Tibial nerve (tissue), 4 donors: Measurements from ENCODE around the gene GRHL1. TPM values are rescaled to one million over a fixed set of nuclear protein-coding genes. Genes with fewer than 3 reads are reported as not detected.

ENCODE experiments used
- DNase-seq, 2 donors: peaks; one replicate each; pipeline ENCODE4 v3.0.0-alpha.2; 2019; ENCODE audit warnings: low spot score in 2 of 2
- H3K27ac ChIP-seq, 4 donors: fragments of 200-600 bp; sonication (generic) in 3 of 4; one replicate each; pipeline ENCODE4 v1.5.1; 2017 to 2019; ENCODE audit warnings: mild to moderate bottlenecking in 1 of 4
- H3K27me3 ChIP-seq, 2 donors: fragments of 200-600 bp; sonication (generic) in 1 of 2; one replicate each; pipeline versions ENCODE4 v1.5.1 to v1.6.0; 2017 to 2019
- H3K36me3 ChIP-seq, 3 donors: fragments of 200-600 bp; sonication (generic); one replicate each; pipeline ENCODE4 v1.5.1; 2018 to 2019
- H3K4me1 ChIP-seq, 4 donors: fragments of 200-600 bp; sonication (generic) in 3 of 4; one replicate each; pipeline ENCODE4 v1.5.1; 2017 to 2019
- H3K4me3 ChIP-seq, 4 donors: fragments of 200-600 bp; sonication (generic) in 3 of 4; one replicate each; pipeline ENCODE4 v1.5.1; 2017 to 2019; ENCODE audit warnings: mild to moderate bottlenecking in 1 of 4, moderate library complexity in 1 of 4
- H3K9me3 ChIP-seq, 4 donors: fragments of 200-600 bp; sonication (generic) in 3 of 4; one replicate each; pipeline ENCODE4 v1.5.1; 2017 to 2019
- EP300 ChIP-seq, 2 donors: sonication (generic); formaldehyde crosslinking; IDR thresholded peaks; one replicate each; pipeline ENCODE4 v1.6.1; 2017; ENCODE audit warnings: antibody characterized with exemption in 2 of 2, mild to moderate bottlenecking in 1 of 2
- POLR2A ChIP-seq, 2 donors: fragments of 450-650 bp; IDR thresholded peaks; one replicate each; pipeline ENCODE4 v1.6.1; 2017; ENCODE audit warnings: antibody characterized with exemption in 2 of 2, mild to moderate bottlenecking in 2 of 2, moderate library complexity in 2 of 2
- WGBS, 2 donors: methylation state at CpG; one replicate each; pipeline ENCODE4 v1.1.5; 2018; 5-methylcytosine and 5-hydroxymethylcytosine counted together
- total RNA-seq, 4 donors: library from RNA; depleted of rRNA; stranded (reverse); fragments of >200 nt; gene quantifications; one replicate each; pipeline ENCODE4 v1.1.0, GENCODE V29; 2016
- TF ChIP-seq, protein P1 (sequence below), 5 experiments: fragments of 200-600 bp in 3 of 5; fragments of 450-650 bp in 2 of 5; sonication (generic) in 3 of 5; IDR thresholded peaks; one replicate each; pipeline ENCODE4 v1.5.1; 2016 to 2019; ENCODE audit warnings: antibody characterized with exemption in 5 of 5, mild to moderate bottlenecking in 3 of 5, moderate library complexity in 2 of 5

The GRHL1 gene
- total RNA-seq, 4 donors from 2014 or later, result 0.66 to 4.2 (median 2.3) TPM; not detected in 1

DNA sequence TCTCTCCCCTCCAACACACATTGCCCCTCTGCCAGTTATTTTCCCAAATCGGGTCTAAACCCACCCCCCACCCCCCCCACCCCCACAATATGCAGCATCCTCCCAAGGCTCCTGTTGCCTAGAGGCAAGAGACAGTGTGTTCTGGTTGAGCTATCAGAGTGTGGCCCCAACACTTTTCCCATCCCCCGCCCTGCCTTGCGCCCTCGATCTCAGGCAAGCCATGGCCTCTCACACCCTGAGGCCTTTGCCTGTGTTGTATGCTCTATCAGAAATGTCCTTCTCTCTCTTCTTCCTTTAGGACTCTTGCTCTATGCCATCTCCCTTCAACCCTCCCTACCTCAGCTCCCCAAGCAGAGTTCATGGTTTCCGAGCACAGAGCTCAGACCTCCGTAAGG is 9.5 kb upstream of the GRHL1 start:
- Histone ChIP-seq H3K27ac (no peak overlapping the region), H3K4me1 (peaks cover 0 to 24% (median 3%) of the 10 kb centered on the region in 4 donors), H3K36me3 (no peaks in the 10 kb centered on the region), H3K27me3 (no peaks in the 10 kb centered on the region), H3K9me3 (no peaks in the 10 kb centered on the region), H3K4me3 (no peak overlapping the region)
- 64 to 65% methylated on average over 6 of the region's 6 CpGs for WGBS, 2 donors
- no peak for DNase-seq
- TF ChIP-seq EP300 (IDR thresholded peaks at IDR 0.05), result no peak

DNA sequence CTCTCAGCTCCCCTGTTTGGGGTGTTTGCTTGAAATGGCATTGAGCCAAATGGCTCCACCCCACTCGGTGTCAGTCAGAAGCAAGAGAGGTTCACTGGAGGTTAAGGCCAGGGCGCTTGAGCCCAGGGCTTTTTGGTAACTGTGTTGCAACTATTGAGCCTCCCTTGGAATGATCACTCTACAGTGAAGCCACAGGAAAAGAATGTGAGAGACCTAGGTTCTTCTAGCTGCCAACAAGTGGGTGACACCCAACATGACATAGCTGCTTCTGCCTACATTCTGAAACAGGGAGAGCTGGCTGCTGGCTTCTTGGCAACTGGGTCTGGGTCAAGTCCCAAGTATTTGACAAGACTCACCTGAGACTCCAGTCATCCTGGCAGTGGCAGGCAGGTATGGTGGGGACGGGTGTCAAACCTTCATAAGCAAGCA is 7.1 kb upstream of the GRHL1 start:
- no peaks in the 10 kb centered on the region for H3K27me3 ChIP-seq
- no peaks in the 10 kb centered on the region for H3K9me3 ChIP-seq
- DNase-seq, result no peak
- H3K36me3 ChIP-seq, result no peaks in the 10 kb centered on the region
- no peak overlapping the region for H3K4me3 ChIP-seq
- no peak overlapping the region for H3K27ac ChIP-seq
- WGBS, 2 donors, result 66% methylated on average over 3 of the region's 3 CpGs
- H3K4me1 ChIP-seq, result peaks cover 0 to 24% (median 3%) of the 10 kb centered on the region in 4 donors
- no peak for TF ChIP-seq EP300 (IDR thresholded peaks at IDR 0.05)
- TF ChIP-seq, protein P1, sequence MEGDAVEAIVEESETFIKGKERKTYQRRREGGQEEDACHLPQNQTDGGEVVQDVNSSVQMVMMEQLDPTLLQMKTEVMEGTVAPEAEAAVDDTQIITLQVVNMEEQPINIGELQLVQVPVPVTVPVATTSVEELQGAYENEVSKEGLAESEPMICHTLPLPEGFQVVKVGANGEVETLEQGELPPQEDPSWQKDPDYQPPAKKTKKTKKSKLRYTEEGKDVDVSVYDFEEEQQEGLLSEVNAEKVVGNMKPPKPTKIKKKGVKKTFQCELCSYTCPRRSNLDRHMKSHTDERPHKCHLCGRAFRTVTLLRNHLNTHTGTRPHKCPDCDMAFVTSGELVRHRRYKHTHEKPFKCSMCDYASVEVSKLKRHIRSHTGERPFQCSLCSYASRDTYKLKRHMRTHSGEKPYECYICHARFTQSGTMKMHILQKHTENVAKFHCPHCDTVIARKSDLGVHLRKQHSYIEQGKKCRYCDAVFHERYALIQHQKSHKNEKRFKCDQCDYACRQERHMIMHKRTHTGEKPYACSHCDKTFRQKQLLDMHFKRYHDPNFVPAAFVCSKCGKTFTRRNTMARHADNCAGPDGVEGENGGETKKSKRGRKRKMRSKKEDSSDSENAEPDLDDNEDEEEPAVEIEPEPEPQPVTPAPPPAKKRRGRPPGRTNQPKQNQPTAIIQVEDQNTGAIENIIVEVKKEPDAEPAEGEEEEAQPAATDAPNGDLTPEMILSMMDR (IDR thresholded peaks at IDR 0.05), result no peak
- no peak for TF ChIP-seq POLR2A (IDR thresholded peaks at IDR 0.05)

DNA sequence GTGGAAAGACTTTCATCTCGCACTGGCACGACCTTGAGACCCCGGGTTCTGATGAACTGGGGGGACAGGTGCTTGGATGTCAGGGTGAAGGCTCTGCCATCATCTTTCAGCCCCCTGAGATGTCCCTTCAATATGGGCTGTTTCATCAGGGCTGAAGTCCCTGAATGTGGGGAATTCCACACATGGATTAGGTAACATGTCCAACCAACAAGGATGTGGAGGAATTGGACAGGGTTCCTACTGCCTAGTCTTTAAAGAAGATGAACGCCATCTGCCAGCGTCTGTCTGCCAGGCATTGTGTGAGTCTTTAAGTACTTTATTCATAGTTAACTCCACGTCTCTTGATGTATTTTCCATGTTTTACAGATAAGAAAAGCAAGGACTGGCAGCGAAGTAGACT is 5.9 kb upstream of the GRHL1 start:
- no peaks in the 10 kb centered on the region for H3K27me3 ChIP-seq
- H3K36me3 ChIP-seq, result no peaks in the 10 kb centered on the region
- DNase-seq, result no peak
- 77 to 78% methylated on average over 7 of the region's 7 CpGs for WGBS, 2 donors
- TF ChIP-seq, protein P1 (IDR thresholded peaks at IDR 0.05), result no peak
- TF ChIP-seq EP300 (IDR thresholded peaks at IDR 0.05) (no peak), POLR2A (IDR thresholded peaks at IDR 0.05) (no peak)
- no peaks in the 10 kb centered on the region for H3K9me3 ChIP-seq
- H3K27ac ChIP-seq, result no peak overlapping the region
- H3K4me1 ChIP-seq, result peaks cover 0 to 16% (median 3%) of the 10 kb centered on the region in 4 donors
- no peak overlapping the region for H3K4me3 ChIP-seq

DNA sequence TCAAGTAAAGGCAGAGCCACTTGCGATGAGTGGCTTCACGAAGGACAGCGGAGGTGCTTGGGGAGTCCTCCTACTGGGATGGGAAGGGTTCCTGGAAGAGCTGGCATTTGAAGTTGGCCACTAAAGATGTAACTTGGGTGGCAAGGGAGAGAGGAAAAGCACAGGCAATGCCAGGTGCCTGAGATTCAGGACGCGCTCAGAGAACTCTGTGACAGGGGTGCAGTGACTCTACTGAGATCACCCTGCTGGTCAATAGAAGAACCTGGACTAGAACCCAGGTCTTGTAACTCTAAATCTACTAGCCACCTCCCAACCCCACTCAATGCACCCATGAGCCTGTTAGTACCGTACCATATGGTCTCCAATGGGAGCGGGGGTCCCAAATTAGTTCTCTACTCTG is 5.4 kb upstream of the GRHL1 start:
- no peak for DNase-seq
- Histone ChIP-seq H3K27me3 (no peaks in the 10 kb centered on the region), H3K9me3 (no peaks in the 10 kb centered on the region), H3K4me3 (no peak overlapping the region), H3K36me3 (no peaks in the 10 kb centered on the region), H3K27ac (no peak overlapping the region), H3K4me1 (peaks cover 0 to 14% (median 3%) of the 10 kb centered on the region in 4 donors)
- 77 to 90% methylated on average over 7 of the region's 7 CpGs for WGBS, 2 donors
- TF ChIP-seq POLR2A (IDR thresholded peaks at IDR 0.05) (no peak), EP300 (IDR thresholded peaks at IDR 0.05) (no peak)
- TF ChIP-seq, protein P1 (IDR thresholded peaks at IDR 0.05), result no peak

DNA sequence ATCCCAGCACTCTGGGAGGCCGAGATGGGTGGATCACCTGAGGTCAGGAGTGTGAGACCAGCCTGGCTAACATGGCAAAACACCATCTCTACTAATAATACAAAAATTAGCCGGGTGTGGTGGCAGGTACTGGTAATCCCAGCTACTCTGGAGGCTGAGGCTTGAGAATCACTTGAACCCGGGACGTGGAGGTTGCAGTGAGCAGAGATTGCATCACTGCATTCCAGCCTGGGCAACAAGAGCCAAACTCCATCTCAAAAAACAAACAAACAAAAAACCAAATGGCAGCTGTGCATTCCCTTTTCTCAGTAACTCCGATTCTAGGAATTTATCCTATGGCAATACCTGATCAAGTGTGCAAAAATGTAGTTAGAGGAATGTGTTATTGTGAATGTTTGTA is 4.7 kb upstream of the GRHL1 start:
- DNase-seq, result no peak
- WGBS, 2 donors, result 78 to 80% methylated on average over 5 of the region's 5 CpGs
- TF ChIP-seq EP300 (IDR thresholded peaks at IDR 0.05) (no peak), POLR2A (IDR thresholded peaks at IDR 0.05) (no peak)
- TF ChIP-seq, protein P1 (IDR thresholded peaks at IDR 0.05), result no peak
- Histone ChIP-seq H3K4me3 (no peak overlapping the region), H3K4me1 (peaks cover 0 to 6% (median 0%) of the 10 kb centered on the region in 4 donors), H3K9me3 (no peaks in the 10 kb centered on the region), H3K36me3 (no peaks in the 10 kb centered on the region), H3K27me3 (no peaks in the 10 kb centered on the region), H3K27ac (no peak overlapping the region)

DNA sequence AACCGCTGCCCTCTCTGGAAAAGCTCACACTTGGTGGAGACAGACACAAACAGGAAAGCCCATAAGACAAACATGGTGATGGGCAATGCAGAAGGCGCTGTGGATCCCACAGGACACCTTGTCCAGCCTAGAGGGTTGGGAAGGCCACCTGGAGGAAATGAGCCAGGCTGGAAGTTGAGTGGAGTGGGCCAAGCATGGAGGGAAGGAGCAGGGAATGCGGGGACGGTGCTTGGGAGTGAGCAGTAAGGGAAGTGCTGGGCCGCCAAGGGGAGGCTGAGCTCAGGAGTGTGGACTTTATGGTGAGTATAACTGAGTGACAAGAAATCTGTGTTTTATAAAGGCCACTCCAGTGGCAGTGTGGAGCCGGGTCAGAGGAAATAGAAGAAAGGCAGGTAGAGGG is 2.8 kb upstream of the GRHL1 start:
- no peak for DNase-seq
- Histone ChIP-seq H3K9me3 (no peaks in the 10 kb centered on the region), H3K27me3 (no peaks in the 10 kb centered on the region), H3K4me1 (peaks cover 0 to 15% (median 3%) of the 10 kb centered on the region in 4 donors), H3K4me3 (no peak overlapping the region), H3K36me3 (no peaks in the 10 kb centered on the region), H3K27ac (no peak overlapping the region)
- no peak for TF ChIP-seq POLR2A (IDR thresholded peaks at IDR 0.05)
- TF ChIP-seq EP300 (IDR thresholded peaks at IDR 0.05), result no peak
- TF ChIP-seq, protein P1 (IDR thresholded peaks at IDR 0.05), result no peak
- WGBS, 2 donors, result 91 to 94% methylated on average over 6 of the region's 6 CpGs
